ENCODE data around the gene RALGAPA1.
"Not testable (repeated sequence)": the region's sequence is repeated elsewhere in the genome, so short reads cannot be mapped to it uniquely, and the experiment has no call there.

The RALGAPA1 gene

DNA sequence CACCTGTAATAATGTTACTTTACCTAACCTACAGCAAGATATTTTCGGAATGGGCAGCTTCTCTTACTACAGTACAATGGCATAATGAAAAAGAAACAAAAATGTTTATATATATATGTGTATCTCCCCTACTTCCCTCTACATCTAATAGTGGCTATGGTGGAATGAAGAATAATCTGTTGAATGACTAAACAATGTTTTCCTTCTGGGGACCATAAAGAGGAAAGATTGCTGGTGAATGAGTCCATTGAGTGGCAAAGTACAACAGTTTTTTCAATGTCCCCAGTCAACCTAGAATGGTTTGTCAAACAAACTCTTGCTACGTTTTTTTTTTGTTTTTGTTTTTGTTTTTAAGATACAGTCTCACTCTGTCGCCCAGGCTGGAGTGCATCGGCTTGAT lies 47.2 kb downstream of the RALGAPA1 start:
- DNase-seq (ENCODE audit: low spot score): no peak

DNA sequence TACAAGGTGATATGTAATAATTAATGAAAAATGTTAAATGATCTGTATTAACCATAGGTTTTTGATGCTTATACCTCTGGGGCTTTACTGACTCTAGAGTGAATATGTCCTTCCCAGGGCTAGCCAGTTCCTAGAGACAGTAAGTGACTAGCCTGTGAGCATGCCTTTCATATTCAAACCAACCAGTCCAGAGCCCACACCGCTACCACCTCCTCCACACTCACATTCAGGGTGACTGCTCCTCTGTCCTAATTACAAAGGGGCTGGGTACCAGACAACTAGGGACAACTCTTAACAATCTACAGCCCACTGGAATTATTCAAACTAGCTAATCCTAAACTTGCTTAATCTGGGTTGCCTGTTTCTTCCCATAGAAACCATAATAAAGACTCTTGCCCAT lies 49.0 kb downstream of the RALGAPA1 start:
- no peak for DNase-seq (ENCODE audit: low spot score)

DNA sequence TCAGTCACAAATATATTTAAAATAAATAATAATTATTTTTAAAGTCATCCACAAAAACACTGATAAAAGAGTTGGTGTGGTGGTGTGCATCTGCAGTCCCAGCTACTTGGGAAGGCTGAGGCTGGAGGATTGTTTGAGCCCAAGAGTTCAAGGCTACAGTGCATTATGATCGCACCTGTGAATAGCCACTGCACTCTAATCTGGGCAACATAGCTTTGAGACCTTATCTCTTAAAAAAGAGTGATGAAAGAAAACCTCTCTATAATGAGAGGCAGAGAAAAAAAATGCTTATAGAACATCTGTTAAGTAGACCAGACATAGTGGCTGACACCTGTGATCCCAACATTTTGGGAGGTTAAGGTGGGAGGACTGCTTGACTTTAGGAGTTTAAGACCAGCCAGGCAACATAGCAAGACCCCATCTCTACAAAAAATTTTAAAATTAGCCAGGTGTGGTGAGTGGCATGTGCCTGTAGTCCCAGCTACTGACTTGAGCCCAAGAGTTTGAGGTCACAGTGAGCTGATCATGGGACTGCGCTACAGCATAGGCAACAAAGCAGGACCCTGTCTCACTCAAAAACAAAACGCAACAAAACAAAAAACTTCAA lies 50.5 kb downstream of the RALGAPA1 start:
- DNase-seq (ENCODE audit: low spot score): no peak

DNA sequence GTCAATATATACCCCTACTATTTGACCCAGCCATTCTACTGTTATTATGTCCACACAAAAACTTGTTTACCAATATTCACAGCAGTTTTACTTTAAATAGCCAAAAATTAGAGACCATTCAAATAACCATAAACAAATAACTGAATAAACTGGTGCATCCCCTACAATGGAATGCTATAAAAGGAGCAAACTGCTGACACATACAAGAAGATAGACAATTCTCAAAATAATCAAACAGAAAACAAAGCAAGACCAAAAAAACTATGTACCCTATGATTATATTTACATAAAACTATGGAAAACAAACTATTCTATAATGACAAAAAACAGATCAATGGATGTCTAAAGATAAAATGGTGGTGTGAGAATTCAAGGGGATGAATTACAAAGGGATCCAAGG lies 54.4 kb downstream of the RALGAPA1 start:
- DNase-seq (ENCODE audit: low spot score): no peak

DNA sequence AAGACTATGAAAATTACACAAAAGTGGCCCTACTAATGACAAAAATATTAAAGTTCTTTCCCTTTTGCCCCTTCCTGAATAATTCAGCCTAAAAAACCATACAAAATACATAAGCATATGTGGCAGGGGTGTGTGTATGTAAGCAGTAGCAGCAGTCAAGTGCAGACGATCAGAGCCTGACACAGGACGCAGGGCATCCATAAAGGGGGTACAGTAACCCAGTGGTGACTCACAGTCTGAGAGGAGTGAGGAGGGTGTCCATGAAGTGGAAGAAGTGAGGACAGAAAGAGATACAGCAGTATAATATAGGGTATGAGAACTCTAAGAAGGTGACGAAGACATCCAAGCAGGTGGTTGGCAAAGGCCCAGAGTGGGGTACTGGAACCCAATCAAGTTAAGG lies 56.7 kb downstream of the RALGAPA1 start:
- DNase-seq (ENCODE audit: low spot score): no peak

DNA sequence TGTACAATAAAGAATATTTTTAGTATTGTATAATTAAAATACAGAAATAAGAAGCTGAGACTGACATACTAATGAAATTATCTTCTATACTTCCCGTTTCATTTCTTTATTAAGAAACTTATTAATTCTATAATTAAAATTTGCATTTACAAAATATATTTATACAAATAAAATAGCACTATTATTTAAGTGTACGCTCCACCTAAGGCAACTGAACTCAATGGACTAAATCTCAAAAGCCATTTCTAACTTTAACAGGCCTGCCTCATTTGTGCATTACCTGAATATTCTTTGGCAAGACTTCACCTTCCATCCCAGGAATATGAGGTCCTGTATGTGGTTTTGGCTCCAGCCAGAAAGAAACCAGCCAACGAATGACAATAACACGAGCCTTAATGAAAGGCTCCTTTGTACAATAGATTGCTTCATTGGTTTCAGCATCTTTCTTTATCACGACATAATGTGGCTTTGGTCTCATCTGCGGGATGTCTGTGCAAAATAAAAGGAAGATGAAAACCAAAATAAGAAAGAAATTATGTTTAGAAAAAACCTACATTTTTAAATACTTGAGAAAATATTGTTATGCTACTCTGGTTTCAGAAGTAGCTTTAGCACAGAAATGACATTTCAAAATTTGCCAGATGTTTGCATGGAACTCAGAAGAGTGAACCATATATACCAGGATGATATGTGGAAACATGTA lies 58.7 kb downstream of the RALGAPA1 start:
- no peak for DNase-seq (ENCODE audit: low spot score)

DNA sequence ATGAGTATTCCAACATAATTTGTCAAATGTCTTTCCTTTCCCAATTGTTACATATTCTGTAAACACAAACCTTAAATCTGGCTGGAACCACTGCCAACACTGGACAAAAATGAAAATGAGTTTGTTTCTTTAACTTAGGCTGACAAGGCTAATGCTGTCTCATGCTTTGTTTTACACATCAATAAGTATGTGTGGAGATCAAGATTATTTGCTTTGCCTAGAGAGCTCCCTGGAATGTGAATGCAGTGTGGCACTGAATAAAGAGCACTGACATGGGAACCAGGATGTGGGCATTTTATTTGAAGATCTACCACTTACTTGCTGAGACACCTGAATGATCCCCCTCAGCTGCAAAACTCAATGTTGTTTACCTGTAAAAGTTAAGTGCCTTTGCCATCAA lies 61.7 kb downstream of the RALGAPA1 start:
- no peak for DNase-seq (ENCODE audit: low spot score)

DNA sequence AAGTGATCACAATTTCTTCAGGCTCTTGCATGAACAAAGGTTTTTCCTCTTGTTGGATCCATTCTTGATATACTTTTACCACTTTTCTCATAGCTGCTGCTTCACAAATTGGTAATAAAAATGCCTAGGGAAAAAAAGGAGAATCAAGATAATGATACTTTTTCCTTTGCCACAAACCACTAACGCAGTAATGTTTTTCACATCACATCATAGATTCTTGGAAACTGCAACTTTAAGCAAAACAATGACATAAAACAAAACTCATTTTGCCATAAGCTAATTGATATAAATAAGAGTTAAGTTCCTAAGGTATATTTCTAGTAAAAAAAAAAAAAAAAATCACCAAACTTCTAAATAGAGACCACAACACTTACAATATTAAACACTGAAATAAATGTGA lies 66.7 kb downstream of the RALGAPA1 start:
- no peak for DNase-seq (ENCODE audit: low spot score)

DNA sequence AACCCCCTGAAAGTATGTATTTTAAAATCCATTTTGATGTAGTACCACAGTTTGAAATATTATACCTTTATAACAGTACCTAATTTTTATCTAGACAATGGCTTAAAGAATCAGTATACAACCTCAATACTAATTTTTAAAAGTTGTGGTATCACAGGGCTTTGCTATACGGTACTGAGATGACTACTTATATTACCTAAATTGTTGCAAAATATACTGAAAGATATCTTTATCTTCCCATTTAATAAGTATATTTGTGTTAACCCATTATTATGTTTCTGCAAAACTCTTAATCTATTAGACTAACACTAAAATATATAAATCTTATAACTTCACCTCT lies 67.1 kb downstream of the RALGAPA1 start:
- no peak for DNase-seq (ENCODE audit: low spot score)

DNA sequence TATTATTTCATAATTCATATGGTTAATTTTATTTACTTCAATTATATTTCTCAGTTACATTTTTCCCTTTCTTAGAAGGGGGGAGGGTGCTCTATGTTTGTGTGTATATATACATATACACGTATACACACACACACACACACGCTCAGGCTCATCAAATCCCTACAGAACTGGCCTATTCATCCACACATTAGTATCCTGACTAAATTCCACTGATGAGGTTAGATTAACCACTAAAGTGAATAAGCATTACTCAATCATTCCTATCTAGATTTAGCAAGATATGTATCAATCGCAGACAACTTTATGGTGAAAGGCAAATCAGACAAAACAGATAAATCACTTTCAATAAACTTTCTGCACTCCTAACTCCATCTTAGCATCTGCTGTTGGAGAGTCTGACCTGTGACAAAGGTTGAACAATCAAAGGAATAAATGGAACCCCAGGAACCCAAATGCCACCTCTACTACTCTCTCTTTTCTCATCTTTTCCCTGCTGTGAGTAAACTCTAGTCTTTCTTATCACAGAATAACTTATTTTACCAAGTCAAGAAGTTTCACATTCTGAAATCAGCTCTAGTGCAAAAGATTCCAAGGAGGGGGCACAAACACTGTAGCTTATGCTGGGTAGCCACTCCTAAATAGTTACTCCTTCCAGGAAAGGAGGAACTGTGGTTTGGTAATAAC lies 67.6 kb downstream of the RALGAPA1 start:
- no peak for DNase-seq (ENCODE audit: low spot score)

DNA sequence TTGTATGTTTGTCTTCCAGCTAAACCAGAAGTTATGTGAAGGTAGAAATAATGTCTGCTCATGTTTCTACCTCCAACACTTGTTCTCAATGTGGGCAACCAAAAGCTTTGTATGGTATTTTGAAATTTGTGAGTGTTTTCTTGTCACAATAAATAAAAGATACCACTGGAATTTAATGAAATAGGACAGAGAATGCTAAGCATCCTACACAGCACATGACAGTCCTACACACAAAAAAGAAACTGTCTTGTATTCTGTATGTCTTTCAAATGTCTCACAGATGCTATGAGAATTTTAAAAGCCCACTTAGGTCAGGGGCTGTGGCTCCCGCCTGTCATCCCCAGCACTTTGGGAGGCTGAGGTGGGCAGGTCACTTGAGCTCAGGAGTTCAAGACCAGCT lies 68.9 kb downstream of the RALGAPA1 start:
- no peak for DNase-seq (ENCODE audit: low spot score)

DNA sequence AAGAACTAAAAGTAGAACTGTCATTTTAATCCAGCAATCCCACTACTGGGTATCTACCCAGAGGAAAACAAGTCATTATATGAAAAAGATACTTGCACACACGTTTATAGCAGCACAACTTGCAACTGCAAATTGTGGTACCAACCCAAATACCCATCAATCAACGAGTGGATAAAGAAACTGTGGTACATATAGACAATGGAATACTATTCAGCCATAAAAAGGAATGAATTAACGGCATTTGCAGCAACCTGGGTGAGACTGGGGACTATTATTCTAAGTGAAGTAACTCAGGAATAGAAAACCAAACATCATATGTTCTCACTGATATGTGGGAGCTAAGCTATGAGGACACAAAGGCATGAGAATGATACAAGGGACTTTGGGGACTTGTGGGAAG lies 73.9 kb downstream of the RALGAPA1 start:
- not testable (repeated sequence) for DNase-seq (ENCODE audit: low spot score)

DNA sequence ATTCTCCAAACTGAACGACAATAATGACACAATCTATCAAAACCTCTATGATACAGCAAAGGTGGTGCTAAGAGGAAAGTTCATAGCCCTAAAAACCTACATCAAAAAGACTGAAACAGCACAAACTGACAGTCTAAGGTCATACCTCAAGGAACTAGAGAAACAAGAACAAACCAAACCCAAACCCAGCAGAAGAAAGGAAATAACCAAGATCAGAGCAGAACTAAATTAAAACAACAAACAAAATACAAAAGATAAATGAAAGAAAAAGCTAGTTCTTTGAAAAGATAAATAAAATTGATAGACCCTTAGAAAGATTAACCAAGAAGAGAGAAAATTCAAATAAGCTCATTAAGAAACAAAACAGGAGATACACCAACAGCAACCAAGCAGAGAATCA lies 75.6 kb downstream of the RALGAPA1 start:
- DNase-seq (ENCODE audit: low spot score): not testable (repeated sequence)

DNA sequence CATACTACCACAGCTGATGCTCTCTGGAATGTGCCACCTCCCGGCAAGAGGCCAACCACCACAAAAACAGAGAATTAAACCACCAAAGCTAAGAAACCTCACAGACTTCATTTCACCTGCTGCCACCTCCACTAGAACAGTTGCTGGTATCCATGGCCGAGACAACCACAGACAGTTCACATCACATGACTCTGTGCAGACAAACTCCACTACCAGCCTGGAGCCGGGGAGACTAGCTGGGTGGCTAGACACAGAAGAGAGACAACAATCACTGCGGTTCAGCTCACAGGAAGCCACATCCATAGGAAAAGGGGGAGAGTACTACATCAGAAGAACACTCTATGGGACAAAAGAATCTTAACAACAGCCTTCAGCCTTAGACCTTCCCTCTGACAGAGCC lies 78.2 kb downstream of the RALGAPA1 start:
- DNase-seq (ENCODE audit: low spot score): no peak

DNA sequence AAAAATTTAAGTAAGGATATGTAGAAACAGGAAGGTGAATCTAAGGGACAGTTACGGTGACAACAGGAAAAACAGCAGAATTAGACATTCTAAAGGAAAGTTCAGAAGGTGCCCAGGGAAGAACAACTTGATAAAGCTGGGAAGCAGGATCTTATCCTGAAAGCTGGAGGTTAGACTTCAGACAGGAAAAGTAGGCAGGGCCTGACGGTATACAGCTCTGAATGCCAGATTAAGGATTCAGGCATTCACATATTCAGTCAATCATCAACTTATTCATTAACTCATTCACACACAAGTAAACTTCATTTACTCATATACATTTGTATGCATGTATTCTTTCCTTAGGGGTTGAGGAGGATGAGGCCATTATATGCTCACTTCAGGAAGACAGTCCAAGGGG lies 81.3 kb downstream of the RALGAPA1 start:
- DNase-seq (ENCODE audit: low spot score): no peak

DNA sequence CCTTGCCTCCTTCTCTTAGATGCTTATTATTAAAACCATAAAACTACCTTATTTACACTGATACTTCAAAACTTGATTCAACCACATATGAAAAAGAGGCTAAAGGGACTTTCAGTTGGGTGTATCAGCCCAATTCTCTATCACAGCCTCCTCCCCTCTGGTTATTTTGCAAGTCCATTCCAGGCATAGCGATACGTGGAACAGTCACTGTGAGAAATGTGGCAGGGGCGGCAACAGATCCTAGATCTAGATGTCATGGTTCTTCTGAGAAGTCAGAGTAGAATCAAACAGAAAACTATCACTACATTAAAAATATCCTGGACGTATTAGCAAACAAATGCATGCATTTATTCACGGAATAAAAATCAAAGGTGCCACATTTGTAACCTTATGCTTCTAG lies 83.2 kb downstream of the RALGAPA1 start:
- DNase-seq (ENCODE audit: low spot score): no peak

DNA sequence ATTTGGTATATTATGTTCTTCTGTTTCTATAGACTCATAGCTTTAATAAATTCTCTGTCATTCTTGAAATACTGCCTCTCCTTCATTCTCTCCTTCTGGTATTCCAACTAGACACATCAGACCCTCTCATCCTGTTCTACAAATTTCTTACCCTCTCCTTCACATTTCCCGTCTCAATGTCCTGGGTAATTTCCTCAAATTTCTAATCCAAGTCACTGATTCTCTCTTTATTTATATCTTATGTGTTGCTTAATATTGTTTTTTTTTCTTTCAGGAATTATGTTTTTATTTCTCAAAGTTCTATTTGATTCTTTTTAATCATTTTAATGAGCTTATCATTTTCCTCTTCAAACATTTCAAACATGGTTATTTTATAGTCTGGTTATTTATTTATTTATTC lies 94.0 kb downstream of the RALGAPA1 start:
- no peak for DNase-seq (ENCODE audit: low spot score)

DNA sequence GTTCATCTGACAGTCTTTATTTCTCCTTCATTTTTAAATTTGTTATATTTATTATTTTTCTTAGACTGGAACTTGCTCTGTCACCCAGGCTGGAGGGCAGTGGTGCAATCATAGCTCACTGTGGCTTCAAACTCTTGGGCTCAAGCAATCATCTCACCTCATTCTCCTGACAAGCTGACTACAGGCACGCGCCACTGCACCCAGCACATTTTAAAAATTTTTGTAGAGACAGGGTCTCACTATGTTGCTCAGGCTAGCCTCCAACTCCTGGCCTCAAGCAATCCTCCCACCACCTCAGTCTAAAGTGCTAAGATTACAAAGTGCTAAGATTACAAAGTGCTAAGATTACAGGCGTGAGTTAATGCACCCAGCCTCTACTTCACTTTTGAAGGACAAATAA lies 96.6 kb downstream of the RALGAPA1 start:
- no peak for DNase-seq (ENCODE audit: low spot score)

DNA sequence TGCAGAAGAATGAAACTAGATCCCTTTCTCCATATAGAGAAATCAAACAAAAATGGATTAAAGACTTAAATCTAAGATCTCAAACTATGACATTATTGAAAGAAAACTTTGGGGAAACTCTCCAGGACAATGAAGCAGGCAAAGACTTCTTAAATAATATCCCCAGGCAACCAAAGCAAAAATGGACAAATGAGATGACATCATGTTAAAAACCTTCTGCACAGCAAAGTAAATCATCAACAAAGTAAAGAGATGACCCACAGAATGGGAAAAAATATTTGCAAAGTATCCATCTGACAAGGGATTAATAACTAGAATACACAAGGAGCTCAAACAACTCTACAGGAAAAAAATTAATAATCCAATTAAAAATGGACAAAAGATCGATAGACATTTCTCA lies 101.0 kb downstream of the RALGAPA1 start:
- no peak for DNase-seq (ENCODE audit: low spot score)

DNA sequence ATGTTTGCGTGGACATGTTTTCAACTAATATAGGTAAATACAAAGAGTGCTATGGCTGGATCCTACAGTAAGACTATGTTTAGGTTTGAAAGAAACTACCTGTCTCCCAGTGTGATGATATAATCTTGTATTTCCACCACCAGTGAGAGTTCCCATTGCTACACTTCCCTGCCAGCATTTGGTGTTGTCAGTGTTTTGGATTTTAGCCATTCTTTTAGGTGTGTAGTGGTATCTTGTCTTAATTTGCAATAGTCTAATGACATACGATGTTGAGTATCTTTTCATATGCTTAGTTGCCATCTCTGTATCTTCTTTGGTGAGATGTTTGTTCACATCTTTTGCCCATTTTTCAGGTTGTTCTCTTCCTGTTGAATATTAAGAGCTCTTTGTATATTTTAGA lies 103.5 kb downstream of the RALGAPA1 start:
- DNase-seq (ENCODE audit: low spot score): no peak

DNA sequence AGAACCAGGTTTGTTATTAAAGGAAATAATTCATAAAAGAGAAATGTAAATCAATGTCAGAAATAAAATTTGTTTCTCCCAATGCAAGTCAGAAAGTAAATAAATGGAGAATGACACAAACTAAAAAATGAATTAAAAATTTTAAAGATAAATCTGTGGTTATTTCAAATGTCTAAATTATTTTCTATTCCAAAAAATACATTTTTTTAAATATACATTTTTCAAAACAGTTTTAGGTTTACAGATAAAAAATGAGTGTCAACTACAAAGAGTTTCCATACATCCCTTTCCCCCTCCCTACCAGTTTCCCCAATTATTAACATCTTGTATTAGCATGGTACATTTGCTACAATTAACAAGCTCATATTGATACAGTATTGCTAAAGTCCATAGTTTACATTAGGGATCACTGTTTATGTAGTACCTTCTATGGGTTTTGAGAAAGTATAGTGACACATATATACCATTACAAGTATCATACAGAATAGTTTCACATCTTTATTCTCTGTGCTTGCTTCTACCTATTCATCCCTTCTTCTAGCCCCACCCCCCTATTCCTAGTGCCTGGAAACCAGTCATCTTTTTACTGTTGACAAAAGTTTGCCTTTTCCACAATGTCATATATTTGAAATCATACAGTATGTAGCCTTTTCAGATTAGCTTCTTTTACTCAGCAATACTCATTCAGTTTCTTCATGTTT lies 104.2 kb downstream of the RALGAPA1 start:
- DNase-seq (ENCODE audit: low spot score): no peak

DNA sequence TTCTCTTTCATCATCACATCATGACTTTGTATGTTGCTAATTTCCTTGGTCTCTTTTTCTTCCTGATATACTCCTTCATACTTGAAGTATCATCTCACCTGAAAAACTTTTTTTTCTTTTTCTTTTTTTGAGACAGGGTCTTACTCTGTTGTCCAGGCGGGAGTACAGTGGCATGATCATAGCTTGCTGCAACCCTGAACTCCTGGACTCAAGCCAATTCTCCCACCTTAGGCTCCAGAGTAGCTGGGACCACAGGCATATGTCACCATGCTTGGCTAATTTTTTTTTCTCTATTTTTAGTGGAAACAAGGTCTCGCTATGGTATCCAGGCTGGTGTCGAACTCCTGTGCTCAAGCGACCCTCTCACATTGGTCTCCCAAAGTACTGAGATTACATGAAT lies 107.6 kb downstream of the RALGAPA1 start:
- no peak for DNase-seq (ENCODE audit: low spot score)

DNA sequence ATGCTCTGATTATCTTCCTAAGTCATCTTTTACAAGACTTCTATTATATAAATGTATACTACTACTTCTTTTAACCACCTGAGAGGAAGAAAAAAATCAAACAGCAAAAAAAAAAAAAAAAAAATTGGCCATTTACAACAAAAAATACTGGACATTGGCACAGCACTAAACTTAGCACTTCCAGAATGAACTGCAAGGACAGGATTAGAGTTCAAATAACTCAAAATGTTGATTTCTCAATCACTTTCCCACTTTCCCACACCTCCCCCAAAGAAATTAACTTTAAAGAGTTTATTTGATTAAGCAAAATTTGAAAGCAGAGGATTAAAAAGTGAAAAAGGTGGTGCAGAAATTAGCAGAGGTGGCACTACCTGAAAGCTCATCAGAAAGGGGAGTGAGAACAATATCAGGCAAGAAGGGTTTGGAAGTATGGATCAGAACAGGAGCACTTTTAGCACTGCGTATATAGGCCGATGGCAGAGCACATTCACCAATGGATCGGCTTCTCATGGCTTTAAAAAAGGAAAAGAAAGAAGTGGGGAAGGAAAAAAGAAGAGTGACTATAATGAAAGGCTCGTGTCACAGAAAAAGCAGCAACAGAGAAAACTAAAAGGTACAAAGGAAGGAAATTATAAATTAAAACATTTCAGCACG lies 109.2 kb downstream of the RALGAPA1 start:
- no peak for DNase-seq (ENCODE audit: low spot score)

Data from COLO829 (cell line).